Activated B cell treated with CpG ODN at 0.5 μM for 24 hours (primary cell): ENCODE results near the gene CACNA1B. TPM values are rescaled to one million over a fixed set of nuclear protein-coding genes. Genes with fewer than 3 reads are reported as not detected.
"Not testable (repeated sequence)": the region's sequence is repeated elsewhere in the genome, so short reads cannot be mapped to it uniquely, and the experiment has no call there.

Experiments used
- ATAC-seq: fragments of 200-7000 bp; cut with Tn5 transposase; one replicate; pipeline ENCODE4 v1.10.0; 2021; ENCODE audit warnings: low read depth, mild to moderate bottlenecking, moderate library complexity
- CTCF ChIA-PET: fragments of 350-600 bp; sonication (Branson Sonifier 250); formaldehyde crosslinking; loops from one replicate; lab custom pipeline; 2021; ENCODE audit warnings: antibody characterized with exemption; lab: Charles Lee
- POLR2A ChIA-PET: fragments of 350-600 bp; sonication (Branson Sonifier 250); formaldehyde crosslinking; loops from one replicate; lab custom pipeline; 2021; ENCODE audit warnings: antibody characterized with exemption; lab: Charles Lee
- DNase-seq: peaks from one replicate; pipeline ENCODE4 v3.0.0; 2022
- H3K27ac Mint-ChIP-seq: one replicate; pipeline ENCODE4 v1.8.0; 2020; ENCODE audit warnings: mixed read lengths
- H3K27me3 Mint-ChIP-seq: one replicate; pipeline ENCODE4 v1.8.0; 2021; ENCODE audit warnings: mixed read lengths
- H3K36me3 Mint-ChIP-seq: one replicate; pipeline ENCODE4 v1.8.0; 2021; ENCODE audit warnings: low read depth, mixed read lengths
- H3K4me1 Mint-ChIP-seq: one replicate; pipeline ENCODE4 v1.8.0; 2021; ENCODE audit warnings: mixed read lengths
- H3K4me3 Mint-ChIP-seq: one replicate; pipeline ENCODE4 v1.8.0; 2020; ENCODE audit warnings: mild to moderate bottlenecking, mixed read lengths
- H3K9me3 Mint-ChIP-seq: one replicate; pipeline ENCODE4 v1.8.0; 2020; ENCODE audit warnings: mixed read lengths
- CTCF ChIP-seq: fragments of 200-600 bp; IDR thresholded peaks from one replicate; pipeline ENCODE4 v1.8.0; 2022; ENCODE audit warnings: antibody characterized with exemption, mild to moderate bottlenecking
- intact Hi-C: fragments of 100-400 bp; cut with micrococcal nuclease; formaldehyde crosslinking; loops from one replicate; pipeline ENCODE4 v1.15.1; 2024
- total RNA-seq: library from RNA; stranded (reverse); gene quantifications from 2 replicates; pipeline ENCODE4 v1.2.3, GENCODE V29; 2022

CACNA1B gene
- total RNA-seq, 1 donor from 2014 or later: 1.5 TPM

- peaks cover 4% of the 10 kb centered on the region for H3K27me3 Mint-ChIP-seq
Observed at GRCh38 chr9:138103849-138104206, 226.2 kb downstream of the CACNA1B start.

GRCh38 chr9:138104251-138105122, 226.9 kb downstream of the CACNA1B start:
- Mint-ChIP-seq H3K27me3 (peaks cover 4% of the 10 kb centered on the region), H3K36me3 (no peaks in the 10 kb centered on the region), H3K9me3 (no peaks in the 10 kb centered on the region), H3K27ac (no peak overlapping the region), H3K4me1 (no peaks in the 10 kb centered on the region), H3K4me3 (no peak overlapping the region)
- ChIA-PET CTCF (no interaction called here), POLR2A (no interaction called here)
- intact Hi-C loops: no loop called here
- TF ChIP-seq CTCF: no peak
- no peak for DNase-seq
- no peak for ATAC-seq

More at GRCh38 chr9:138103849-138104206, 226.2 kb downstream of the CACNA1B start:
- TF ChIP-seq CTCF: no peak
- DNase-seq (no peak), ATAC-seq (no peak)
- Mint-ChIP-seq H3K4me3 (no peak overlapping the region), H3K27ac (no peak overlapping the region), H3K36me3 (no peaks in the 10 kb centered on the region), H3K4me1 (no peaks in the 10 kb centered on the region), H3K9me3 (no peaks in the 10 kb centered on the region)
- intact Hi-C loops: no loop called here
- POLR2A ChIA-PET: no interaction called here
- CTCF ChIA-PET: no interaction called here

- Mint-ChIP-seq H3K4me3 (no peak overlapping the region), H3K9me3 (no peaks in the 10 kb centered on the region), H3K27ac (no peak overlapping the region), H3K4me1 (no peaks in the 10 kb centered on the region), H3K36me3 (no peaks in the 10 kb centered on the region), H3K27me3 (peaks cover 4% of the 10 kb centered on the region)
- intact Hi-C loops: no loop called here
- POLR2A ChIA-PET: no interaction called here
- no peak for DNase-seq
- TF ChIP-seq CTCF: no peak
- ATAC-seq: no peak
- CTCF ChIA-PET: no interaction called here
Observed at GRCh38 chr9:138105123-138105415, 227.5 kb downstream of the CACNA1B start.

- Mint-ChIP-seq H3K27me3 (peaks cover 4% of the 10 kb centered on the region), H3K4me1 (no peaks in the 10 kb centered on the region), H3K9me3 (no peaks in the 10 kb centered on the region), H3K4me3 (no peak overlapping the region), H3K36me3 (no peaks in the 10 kb centered on the region), H3K27ac (no peak overlapping the region)
- ChIA-PET POLR2A (no interaction called here), CTCF (no interaction called here)
- ATAC-seq: no peak
- intact Hi-C loops: no loop called here
- TF ChIP-seq CTCF: no peak
- no peak for DNase-seq
Observed at GRCh38 chr9:138105561-138106505, 228.3 kb downstream of the CACNA1B start.

- H3K9me3 Mint-ChIP-seq, H3K4me3 Mint-ChIP-seq, ATAC-seq, POLR2A ChIA-PET, H3K27ac Mint-ChIP-seq, intact Hi-C loops, CTCF ChIA-PET, H3K4me1 Mint-ChIP-seq, H3K27me3 Mint-ChIP-seq, DNase-seq, H3K36me3 Mint-ChIP-seq: not testable (repeated sequence)
Observed at GRCh38 chr9:138107039-138107438, 229.5 kb downstream of the CACNA1B start.
